GM18873 (cell line): ENCODE results near the gene PRM1.
A peak's percentile ranks its signal among the peaks of the same experiment; 100 is the strongest.

Experiments used
- ATAC-seq: cut with Tn5 transposase; IDR thresholded peaks from one replicate; pipeline ENCODE4 v1.9.1; 2021; ENCODE audit warnings: mild to moderate bottlenecking, moderate library complexity, moderate number of reproducible peaks; ENCODE audit not compliant: unreplicated experiment, low FRiP score

The PRM1 gene

DNA sequence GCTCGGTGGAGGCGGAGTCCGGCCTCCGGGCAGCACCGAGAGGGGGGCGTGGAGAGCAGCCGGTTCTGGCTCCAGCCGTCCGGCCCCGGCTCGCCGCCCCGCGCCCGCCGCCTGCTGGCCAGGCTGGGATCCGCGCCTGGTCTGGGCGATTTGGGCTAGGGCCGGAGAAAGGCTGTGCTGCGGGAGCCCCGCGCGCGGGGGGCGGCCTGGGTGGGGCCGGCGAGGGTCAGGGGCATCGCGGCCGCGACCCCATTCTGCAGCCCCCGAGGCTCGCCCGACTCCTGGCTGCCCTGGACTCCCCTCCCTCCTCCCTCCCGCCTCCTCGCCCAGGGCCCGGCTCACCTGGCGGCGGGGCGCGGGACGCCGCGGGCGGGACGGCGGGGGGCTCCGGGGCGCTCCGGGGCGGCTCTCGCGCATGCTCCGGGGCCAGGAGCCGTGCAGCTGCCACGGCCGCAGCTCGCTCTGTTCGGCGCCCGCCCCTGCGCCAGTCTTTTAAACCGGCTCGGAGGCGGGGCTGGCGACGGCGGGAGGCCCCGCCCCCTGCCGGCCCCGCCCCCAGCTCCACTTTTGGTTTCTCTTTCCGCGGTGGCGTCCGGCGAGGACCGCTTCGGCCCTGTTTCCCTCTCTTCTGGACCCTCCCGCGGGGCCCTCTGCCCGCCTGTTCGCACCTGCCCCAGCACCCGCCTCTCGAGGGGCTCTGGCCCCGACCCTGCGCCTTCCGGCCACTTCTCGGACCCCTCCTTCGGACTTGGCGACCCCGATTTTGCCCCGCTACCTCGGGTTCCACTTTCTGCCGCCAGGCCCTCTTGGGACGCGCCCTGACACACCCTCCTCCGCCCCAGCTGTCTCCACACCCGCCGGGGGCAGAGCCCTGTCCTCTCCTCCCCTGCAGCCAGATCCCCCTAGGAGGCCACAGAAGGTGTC lies 25.1 kb downstream of the PRM1 start, which contains the start of gene SOCS1:
TSS of gene SOCS1 (minus strand) at position 468 of the 924 bp plus-strand sequence. CDS start 726 bp downstream, outside the sequence.
- ATAC-seq = peak; percentile 39

DNA sequence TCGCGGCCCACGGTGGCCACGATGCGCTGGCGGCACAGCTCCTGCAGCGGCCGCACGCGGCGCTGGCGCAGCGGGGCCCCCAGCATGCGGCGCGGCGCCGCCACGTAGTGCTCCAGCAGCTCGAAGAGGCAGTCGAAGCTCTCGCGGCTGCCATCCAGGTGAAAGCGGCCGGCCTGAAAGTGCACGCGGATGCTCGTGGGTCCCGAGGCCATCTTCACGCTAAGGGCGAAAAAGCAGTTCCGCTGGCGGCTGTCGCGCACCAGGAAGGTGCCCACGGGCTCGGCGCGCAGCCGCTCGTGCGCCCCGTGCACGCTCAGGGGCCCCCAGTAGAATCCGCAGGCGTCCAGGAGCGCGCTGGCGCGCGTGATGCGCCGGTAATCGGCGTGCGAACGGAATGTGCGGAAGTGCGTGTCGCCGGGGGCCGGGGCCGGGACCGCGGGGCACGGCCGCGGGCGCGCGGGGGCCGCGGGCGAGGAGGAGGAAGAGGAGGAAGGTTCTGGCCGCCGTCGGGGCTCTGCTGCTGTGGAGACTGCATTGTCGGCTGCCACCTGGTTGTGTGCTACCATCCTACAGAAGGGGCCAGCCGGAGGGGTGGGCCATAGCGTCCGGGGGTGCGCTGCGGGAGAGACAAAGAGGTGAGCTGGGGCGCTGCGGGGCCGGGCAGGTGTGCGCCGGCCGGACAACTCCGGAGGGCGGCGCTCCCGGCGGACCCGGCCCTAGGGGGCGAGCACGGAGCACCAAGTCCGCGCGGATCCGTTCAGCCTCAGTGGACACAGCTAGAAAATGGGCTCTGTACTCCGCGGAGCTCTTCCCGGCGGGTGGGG lies 26.0 kb downstream of the PRM1 start:
- no peak for ATAC-seq

DNA sequence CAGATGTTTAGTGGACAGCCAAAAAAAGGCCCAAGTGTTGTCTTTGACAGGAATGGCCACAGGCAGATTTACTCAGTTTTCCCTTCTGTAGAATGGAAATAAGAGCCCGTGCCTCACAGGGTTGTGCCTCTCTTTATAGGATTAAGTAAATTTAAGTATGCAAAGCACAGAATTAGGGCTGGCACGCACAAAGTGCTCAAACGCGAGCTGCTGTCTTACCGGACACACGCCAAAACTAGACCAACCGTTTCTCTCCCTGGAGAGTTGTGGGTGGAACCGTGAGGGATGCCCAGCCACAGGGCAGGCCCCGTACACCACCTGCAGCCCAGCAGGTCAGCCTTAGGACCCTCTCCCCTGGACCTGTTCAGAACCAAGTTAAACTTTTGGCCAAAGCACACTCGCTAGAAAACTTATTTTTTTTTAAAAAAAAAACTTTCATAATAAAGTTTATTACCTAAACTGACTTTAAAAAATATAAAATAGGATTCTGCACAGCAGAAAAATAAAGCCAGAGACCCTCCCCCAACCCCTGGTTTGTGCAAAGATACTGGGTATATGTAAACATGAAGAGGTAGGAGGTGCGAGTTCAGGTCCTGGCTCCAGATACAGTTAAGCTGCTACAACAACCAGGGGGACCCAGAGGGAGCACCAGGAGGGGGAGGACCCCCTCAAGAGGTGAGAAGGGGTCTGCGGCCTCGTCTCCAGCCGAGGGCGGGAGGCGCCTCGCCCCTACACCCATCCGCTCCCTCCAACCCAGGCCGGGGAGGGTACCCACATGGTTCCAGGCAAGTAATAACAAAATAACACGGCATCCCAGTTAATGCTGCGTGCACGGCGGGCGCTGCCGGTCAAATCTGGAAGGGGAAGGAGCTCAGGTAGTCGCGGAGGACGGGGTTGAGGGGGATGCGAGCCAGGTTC lies 26.9 kb downstream of the PRM1 start:
- no peak for ATAC-seq

DNA sequence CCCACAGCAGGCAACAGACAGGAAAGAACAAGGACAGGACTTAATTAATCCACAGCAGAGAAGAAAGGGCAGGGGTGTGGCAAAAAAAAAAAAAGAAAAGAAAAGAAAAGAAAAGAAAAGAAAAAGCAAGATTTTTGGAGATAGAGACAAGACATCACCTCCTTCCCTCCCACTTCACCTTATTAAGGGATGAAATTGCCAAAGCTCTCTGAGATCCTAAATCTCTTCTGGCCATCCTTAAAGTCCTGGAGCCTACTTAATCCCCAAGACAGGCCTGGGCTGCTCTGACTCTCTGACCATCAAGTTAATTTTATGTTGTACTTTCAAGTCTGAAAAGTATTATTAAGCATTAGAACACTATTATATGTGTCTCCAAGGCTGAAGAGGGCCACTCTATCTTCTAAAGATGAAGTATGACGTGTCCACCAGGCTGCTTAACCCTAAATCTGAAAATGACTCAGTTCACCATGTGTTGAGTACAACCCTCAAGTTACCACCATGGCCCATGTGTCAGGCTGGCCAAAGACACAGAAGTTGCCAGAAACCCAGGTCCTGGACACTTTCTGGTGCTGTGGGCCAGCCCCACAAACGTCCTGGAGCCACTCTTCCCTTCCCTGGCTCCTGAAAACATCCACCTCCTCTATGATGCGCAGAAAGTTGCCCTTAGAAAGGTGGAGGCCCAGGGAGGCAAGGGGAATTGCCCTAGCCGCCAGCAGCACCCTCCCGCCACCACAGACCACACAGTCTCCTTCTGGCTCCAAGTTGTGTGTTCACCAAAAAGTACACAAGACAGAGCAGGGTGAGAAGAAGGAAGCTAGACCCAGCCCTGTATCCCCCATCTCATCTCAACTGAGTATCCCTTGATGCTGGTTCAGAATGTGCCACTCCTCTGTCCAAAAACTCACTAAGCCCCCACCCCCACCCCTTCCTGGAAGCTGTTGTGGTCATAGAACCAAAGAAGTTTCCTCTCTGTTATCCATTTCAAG lies 27.8 kb downstream of the PRM1 start:
- no peak for ATAC-seq

DNA sequence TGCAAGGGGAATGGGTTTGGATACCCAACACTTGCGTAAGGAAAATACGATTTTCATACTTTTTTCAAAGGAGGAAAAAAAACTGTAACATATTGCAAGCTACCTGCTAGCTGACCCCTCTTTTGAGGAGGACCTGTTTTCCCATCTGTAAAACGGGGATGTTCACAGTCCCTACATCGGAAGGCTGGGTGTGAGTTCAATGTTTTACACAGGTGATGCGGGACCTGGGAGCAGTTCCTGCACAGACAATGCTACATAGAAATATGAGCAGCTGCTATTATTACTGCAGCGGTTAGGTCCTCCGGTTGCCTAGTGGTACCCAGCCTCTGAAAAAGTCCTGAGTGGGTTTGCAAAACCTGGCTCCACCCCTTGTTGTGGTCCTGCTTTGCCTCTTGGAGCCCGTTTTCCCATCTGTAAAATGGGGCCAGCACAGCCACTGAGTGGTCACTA lies 28.6 kb downstream of the PRM1 start:
- no peak for ATAC-seq

DNA sequence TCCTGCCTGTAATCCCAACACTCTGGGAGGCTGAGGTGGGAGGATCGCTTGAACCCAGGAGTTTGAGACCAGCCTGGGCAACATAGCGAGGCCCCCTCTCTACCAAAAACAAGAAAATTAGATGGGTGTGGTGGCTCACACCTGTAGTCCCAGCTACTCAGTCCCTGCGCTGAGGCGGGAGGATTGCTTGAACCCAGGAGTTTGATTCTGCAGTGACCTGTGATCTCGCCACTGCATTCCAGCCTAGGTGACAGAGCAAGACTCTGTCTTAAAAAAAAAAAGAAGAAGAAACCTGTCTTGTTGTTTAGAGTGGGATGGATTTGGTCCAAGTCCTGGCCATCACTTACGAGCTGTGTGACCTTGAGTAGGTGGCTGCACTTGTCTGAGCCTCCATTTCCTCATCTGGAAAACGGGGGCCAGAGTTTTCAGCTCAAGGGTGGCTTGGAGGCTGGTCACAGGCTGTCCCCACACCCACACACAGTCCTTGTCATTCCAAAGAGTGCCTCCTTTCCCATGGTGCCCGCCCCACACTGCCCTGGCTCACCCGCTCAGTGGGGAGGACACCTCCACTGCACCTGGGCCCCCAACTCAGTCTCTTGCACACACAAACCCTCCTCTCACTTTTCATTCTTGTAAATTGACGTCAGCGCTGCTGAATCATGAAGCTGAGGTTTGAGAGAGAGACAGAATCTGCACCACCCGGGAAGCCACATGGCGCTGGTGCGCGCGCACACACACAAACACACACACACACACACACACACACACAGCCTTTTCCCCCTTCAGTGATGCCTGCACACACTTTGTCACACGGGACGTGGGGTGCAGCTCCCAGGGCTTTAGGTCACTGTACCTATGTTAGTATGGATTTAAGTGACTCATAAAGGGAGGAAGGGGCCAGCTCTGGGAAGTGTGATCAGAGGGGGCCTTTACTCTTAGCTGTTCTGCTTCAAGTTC lies 29.3 kb downstream of the PRM1 start:
- no peak for ATAC-seq

DNA sequence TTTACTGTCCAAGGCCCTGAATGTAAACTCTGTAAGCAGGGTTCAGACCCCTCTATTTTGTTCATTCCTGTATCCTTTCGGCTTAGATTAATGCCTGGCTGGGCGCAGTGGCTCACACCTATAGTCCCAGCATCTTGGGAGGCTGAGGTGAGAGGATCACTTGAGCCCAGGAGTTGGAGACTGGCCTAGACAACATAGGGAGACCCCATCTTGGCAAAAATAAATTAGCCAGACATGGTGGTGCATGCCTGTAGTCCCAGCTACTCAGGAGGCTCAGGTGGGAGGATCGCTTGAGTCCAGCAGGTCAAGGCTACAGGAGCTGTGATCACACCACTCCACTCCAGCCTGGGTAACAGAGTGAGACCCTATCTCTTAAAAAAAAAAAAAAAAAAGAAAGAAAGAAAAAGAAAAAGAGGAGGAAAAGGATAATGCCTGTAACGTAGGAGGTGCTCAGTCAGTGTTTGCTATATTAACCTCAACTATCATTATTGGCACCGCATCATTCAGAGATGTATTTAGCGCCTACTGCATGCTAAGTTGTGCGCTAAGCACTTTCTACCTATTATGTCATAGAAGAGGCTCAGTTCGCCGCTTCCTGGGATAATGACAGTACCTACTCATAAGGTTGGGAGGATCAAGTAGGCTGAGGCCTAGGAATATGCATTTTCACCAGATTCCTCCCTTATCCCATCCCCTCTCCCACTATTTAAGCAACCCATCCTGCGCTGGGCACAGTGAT lies 30.2 kb downstream of the PRM1 start:
- ATAC-seq = no peak

DNA sequence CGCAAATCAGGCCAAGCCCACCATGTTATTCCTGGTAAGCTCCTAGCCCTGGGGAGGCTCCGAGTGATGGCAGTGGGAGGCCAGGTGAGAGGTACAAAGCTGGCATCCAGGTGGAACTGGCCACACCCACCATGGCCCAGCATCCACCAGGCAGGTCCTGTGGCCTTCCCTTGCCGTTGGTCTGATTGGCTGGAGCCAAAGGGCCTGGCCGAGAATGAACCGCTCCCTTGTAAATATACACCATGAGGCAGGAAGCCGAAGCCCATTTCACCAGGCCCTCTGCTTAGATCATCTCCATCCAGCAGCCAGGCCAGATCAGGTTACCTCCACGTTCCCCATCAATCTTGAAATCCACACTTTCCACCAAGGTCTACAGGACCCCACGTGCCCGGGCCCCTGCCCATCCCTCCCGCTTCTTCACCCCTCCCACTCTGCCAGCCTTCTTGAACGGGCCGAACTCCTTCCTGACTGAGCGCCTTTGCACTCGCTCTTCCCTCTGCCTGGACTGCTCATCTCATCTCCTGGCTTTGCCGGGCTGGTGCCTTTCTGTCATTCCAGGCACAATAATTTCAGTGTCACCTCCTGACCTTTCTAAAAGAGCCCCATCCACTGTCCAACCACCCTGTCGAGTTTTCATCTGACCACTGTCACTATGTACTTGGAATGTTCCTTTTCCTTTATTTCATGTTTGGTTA lies 30.9 kb downstream of the PRM1 start:
- no peak for ATAC-seq

DNA sequence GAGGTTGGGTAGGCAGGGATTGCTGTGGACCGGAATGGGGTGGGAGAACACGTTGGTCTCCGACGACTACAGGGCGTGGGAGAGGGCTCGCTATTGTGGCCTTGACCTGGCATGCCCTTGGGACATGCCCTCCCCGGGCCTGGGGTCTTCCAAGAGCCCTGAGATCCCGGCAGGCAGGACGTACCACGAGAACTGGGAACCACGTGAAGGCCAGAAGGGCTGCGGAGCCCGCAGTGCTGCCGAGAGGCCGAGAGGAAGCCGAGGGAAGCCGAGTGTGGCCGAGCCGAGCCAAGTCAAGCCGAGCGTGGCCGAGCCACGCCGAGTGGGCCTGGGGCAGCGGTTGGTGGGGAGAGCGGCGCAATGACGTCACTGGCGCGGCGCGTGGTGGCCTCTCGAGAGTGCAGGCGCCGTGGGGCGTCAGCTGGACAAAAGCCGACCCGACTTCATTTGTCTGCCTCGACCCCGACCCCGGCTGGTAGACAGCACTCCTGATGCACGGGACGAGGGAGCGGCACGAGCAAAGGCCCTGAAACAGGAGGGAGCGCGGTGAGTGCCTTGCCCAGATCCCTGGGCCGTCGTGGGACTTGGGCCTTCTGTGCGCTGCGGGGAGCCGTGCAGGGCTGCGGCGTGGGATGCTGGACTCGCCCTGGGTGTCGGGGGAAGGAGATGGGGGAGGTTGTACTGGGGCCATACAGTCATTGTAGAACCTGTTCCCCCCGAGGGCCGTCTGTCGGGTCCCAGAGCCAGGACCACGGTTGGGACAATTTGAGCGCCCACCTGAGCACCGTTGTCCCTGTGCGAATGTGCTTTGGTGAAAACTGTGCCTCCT lies 31.7 kb downstream of the PRM1 start:
- no peak for ATAC-seq

DNA sequence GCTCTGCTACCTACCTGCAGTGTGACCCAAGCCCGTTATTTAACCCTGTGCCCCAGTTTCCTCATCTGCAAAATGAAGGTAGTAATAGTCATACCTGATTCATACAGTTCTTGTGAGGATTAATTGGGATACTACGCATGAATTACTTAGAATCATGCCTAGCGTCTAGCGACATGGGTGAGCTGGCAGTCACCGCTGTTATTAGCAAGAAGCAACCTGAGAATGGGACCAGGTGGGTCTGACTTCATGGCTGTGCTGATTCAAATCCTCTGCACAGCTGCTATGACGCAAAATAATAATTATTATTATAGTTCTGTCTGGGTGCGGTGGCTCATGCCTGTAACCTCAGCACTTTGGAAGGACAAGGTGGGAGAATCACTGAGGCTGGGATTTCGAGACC lies 33.0 kb downstream of the PRM1 start:
- ATAC-seq = no peak

DNA sequence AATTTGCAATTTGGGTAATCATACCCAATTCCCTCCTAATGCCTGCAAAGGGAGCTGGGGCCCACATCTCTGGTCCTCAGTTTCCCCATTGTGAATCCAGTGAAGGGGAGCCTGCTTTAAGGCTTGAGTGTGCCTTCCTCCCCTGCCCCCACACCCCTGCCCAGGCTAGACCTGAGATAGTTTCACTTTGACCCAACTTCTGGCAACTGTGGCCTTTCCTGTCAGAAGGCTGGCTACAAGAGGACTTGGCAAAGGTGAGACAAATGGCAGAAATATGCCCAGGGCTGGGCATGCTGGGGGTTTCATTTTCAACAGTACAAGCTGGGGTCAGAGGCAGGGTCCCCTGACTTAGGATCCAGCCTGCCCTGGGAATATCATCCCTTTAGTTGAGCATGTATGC lies 35.1 kb downstream of the PRM1 start:
- no peak for ATAC-seq

DNA sequence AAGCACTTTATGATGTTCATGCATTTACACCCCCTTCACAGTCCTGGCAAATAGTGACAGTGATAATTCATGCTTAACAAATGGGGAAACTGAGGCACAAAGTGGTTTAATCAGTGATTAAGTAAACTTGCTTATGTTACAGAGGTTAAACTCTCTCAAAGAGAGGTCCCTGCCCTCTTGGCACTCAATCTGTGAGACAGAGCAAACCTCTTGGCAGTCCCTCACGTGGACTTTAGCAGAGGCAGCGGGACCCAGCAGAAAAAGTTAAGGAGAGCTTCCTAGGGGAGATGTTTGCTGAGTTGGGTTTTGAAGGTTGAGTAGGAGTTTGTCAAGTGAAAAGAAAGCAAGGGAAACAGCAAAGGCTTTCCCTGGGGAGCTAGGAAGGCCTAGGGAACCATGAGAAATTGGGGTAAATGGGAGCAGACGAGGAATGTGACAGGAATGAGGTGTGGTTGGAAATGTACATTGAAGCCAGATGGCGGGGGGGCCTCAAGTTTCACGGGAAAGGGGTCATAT lies 35.9 kb downstream of the PRM1 start:
- no peak for ATAC-seq

DNA sequence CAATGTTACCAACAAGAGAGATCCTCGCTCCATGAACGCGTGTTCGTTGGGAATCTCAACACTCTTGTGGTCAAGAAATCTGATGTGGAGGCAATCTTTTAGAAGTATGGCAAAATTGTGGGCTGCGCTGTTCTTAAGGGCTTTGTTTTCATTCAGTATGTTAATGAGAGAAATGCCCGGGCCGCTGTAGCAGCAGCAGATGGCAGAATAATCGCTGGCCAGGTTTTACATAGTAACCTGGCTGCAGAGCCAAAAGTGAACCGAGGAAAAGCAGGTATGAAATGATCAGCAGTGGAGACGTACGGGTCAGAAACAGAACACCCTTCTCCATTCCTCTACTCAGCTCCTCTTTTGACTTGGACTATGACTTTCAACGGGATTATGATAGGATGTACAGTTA lies 38.5 kb downstream of the PRM1 start:
- no peak for ATAC-seq

DNA sequence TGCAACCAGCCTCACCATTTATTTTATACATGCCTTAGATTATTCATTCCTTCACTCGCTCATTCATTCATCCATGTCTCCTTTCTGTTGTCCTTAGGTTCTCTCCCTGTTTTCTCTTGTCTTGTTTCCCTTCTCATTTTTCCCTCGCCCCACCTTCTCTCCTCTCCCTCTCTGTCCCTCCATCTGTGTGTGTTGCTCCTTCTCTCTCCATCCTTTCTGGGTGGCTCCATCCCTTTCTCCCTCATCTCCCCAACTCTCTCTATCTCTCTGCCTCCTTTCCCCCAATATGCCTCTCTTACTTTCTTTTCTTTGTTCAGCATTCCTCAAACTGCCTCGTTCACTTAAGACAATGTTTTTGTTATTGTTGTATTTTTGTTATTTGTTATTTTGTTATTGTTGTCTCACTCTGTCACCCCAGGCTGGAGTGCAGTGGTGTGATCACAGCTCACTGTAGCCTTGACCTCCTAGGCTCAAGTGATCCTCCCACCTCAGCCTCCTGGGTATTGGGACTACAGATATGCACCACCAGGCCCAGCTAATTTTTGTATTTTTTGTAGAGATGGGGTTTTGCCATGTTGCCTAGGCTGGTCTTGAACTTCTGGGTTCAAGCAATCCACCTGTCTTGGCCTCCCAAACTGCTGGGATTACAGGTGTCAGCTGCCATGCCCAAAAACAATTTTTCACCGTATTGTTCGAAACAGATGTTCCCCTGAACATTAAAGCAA lies 39.5 kb downstream of the PRM1 start:
- ATAC-seq = no peak
